ENCODE results near the gene OR56A5. TPM values are rescaled to one million over a fixed set of nuclear protein-coding genes. Genes with fewer than 3 reads are reported as not detected.

The OR56A5 gene
- total and polyA plus RNA-seq, 12 donors, result not detected

GRCh38 chr11:5923427-5923776 lies 44.9 kb downstream of the OR56A5 start:
- H3K9me3 ChIP-seq, result peaks cover 0 to 48% (median 0%) of the 10 kb centered on the region in 11 donors
- no peak overlapping the region for H3K27ac ChIP-seq
- H3K4me1 ChIP-seq, result no peaks in the 10 kb centered on the region
- no peak for TF ChIP-seq CTCF (IDR thresholded peaks at IDR 0.05)
- no peak for ATAC-seq
- no peaks in the 10 kb centered on the region for H3K27me3 ChIP-seq
- H3K4me3 ChIP-seq, result no peak overlapping the region
- H3K36me3 ChIP-seq, result no peaks in the 10 kb centered on the region
- DNase-seq, result no peak
- intact Hi-C loops (cut with DNase I), result no loop called here

- no peak overlapping the region for H3K4me3 ChIP-seq
- WGBS, 2 donors, result 57 to 73% methylated on average over 2 of the region's 2 CpGs
- no peaks in the 10 kb centered on the region for H3K36me3 ChIP-seq
- H3K4me1 ChIP-seq, result no peaks in the 10 kb centered on the region
- H3K9me3 ChIP-seq, result peaks cover 0 to 44% (median 0%) of the 10 kb centered on the region in 11 donors
- intact Hi-C loops (cut with DNase I), result no loop called here
- no peak for TF ChIP-seq CTCF (IDR thresholded peaks at IDR 0.05)
- ATAC-seq, result no peak
- DNase-seq, result no peak
- H3K27ac ChIP-seq, result no peak overlapping the region
- no peaks in the 10 kb centered on the region for H3K27me3 ChIP-seq
Measured at GRCh38 chr11:5922749-5923426, 45.4 kb downstream of the OR56A5 start.

Other genes starting within 250 kb of the OR56A5 start
- not detected for gene OR56B1, start 232.0 kb downstream of the OR56A5 start, total RNA-seq
- gene OR56B1, start 232.0 kb downstream of the OR56A5 start, polyA plus RNA-seq, result not detected
- under 1 TPM in 1 of 10 donors, not detected in 9; 0.32 TPM for gene OR52N4, start 214.3 kb downstream of the OR56A5 start, total RNA-seq
- not detected for gene OR52N4, start 214.3 kb downstream of the OR56A5 start, polyA plus RNA-seq
- gene OR52N5, start 185.1 kb downstream of the OR56A5 start, total RNA-seq, result under 1 TPM in 1 of 10 donors, not detected in 9; 0.09 TPM
- gene OR52N5, start 185.1 kb downstream of the OR56A5 start, polyA plus RNA-seq, result not detected
- gene OR52N1, start 177.2 kb downstream of the OR56A5 start, total RNA-seq, result under 1 TPM in 1 of 10 donors, not detected in 9; 0.09 TPM
- not detected for gene OR52N1, start 177.2 kb downstream of the OR56A5 start, polyA plus RNA-seq
- gene OR52N2, start 159.6 kb downstream of the OR56A5 start, total RNA-seq, result not detected
- not detected for gene OR52N2, start 159.6 kb downstream of the OR56A5 start, polyA plus RNA-seq
- gene OR52E6, start 126.6 kb downstream of the OR56A5 start, total RNA-seq, result not detected
- gene OR52E6, start 126.6 kb downstream of the OR56A5 start, polyA plus RNA-seq, result not detected
- gene OR52E8, start 110.8 kb downstream of the OR56A5 start, total RNA-seq, result not detected
- not detected for gene OR52E8, start 110.8 kb downstream of the OR56A5 start, polyA plus RNA-seq
- gene OR52E4, start 87.9 kb downstream of the OR56A5 start, total RNA-seq, result not detected
- gene OR52E4, start 87.9 kb downstream of the OR56A5 start, polyA plus RNA-seq, result not detected
- not detected for gene OR52E5, start 75.3 kb downstream of the OR56A5 start, total RNA-seq
- not detected for gene OR52E5, start 75.3 kb downstream of the OR56A5 start, polyA plus RNA-seq
- gene OR56A3, start 26.2 kb downstream of the OR56A5 start, total RNA-seq, result not detected
- not detected for gene OR56A3, start 26.2 kb downstream of the OR56A5 start, polyA plus RNA-seq
- gene OR52L1, start 18.5 kb upstream of the OR56A5 start, total RNA-seq, result not detected
- not detected for gene OR52L1, start 18.5 kb upstream of the OR56A5 start, polyA plus RNA-seq
- under 1 TPM in 1 of 10 donors, not detected in 9; 0.05 TPM for gene OR56A4, start 38.5 kb upstream of the OR56A5 start, total RNA-seq
- not detected for gene OR56A4, start 38.5 kb upstream of the OR56A5 start, polyA plus RNA-seq
- gene OR56A1, start 62.3 kb upstream of the OR56A5 start, total RNA-seq, result not detected
- gene OR56A1, start 62.3 kb upstream of the OR56A5 start, polyA plus RNA-seq, result not detected
- gene OR56B4, start 139.2 kb upstream of the OR56A5 start, total RNA-seq, result not detected
- gene OR56B4, start 139.2 kb upstream of the OR56A5 start, polyA plus RNA-seq, result not detected
- gene OR52B2, start 201.8 kb upstream of the OR56A5 start, total RNA-seq, result not detected
- gene OR52B2, start 201.8 kb upstream of the OR56A5 start, polyA plus RNA-seq, result not detected
- not detected for gene OR52W1, start 230.7 kb upstream of the OR56A5 start, total RNA-seq
- gene OR52W1, start 230.7 kb upstream of the OR56A5 start, polyA plus RNA-seq, result not detected
- not detected for gene C11orf42, start 237.1 kb upstream of the OR56A5 start, total RNA-seq
- gene C11orf42, start 237.1 kb upstream of the OR56A5 start, polyA plus RNA-seq, result not detected